ENCODE results near the gene ARRB1.

Gene ARRB1

GRCh38 chr11:75330291-75330690 lies 21.2 kb downstream of the ARRB1 start:
- Histone ChIP-seq H3K79me2 (ENCODE audit: low read length) (no peaks in the 10 kb centered on the region), H3K27ac (ENCODE audit: low read length) (no peak overlapping the region), H3K4me1 (ENCODE audit: low read length) (no peaks in the 10 kb centered on the region), H3K9me2 (replicated peaks; ENCODE audit: insufficient read depth, low read length) (no peaks in the 10 kb centered on the region), H3K27me3 (replicated peaks; ENCODE audit: insufficient read depth, low read length) (no peaks in the 10 kb centered on the region), H2AFZ (ENCODE audit: low read length) (no peak overlapping the region), H3F3A (ENCODE audit: insufficient read depth, low read length) (no peaks in the 10 kb centered on the region), H3K4me3 (ENCODE audit: low read length) (no peak overlapping the region), H3K4me2 (ENCODE audit: low read depth, low read length) (no peak overlapping the region), H3K9ac (ENCODE audit: low read length) (no peak overlapping the region), H4K20me1 (ENCODE audit: insufficient read depth, low read length) (no peaks in the 10 kb centered on the region), H3K9me3 (replicated peaks; ENCODE audit: insufficient read depth, low read length) (no peaks in the 10 kb centered on the region), H3K36me3 (replicated peaks; ENCODE audit: insufficient read depth, low read length) (no peaks in the 10 kb centered on the region)
- no peak for TF ChIP-seq CTCF (IDR thresholded peaks at IDR 0.05; ENCODE audit: low read length)
- no peak for TF ChIP-seq EZH2phosphoT487 (IDR thresholded peaks at IDR 0.05; ENCODE audit: low read length)
- no peak for TF ChIP-seq EZH2 (optimal IDR thresholded peaks at IDR 0.05; ENCODE audit: low read depth, low read length)
- DNase-seq: no peak

GRCh38 chr11:75328426-75329277 lies 22.8 kb downstream of the ARRB1 start:
- no peak for DNase-seq
- no peaks in the 10 kb centered on the region for H3K27me3 ChIP-seq (replicated peaks; ENCODE audit: insufficient read depth, low read length)
- H3K79me2 ChIP-seq (ENCODE audit: low read length): no peaks in the 10 kb centered on the region
- H3K36me3 ChIP-seq (replicated peaks; ENCODE audit: insufficient read depth, low read length): no peaks in the 10 kb centered on the region
- H3K27ac ChIP-seq (ENCODE audit: low read length): no peak overlapping the region
- no peak overlapping the region for H3K4me2 ChIP-seq (ENCODE audit: low read depth, low read length)
- H3K9me3 ChIP-seq (replicated peaks; ENCODE audit: insufficient read depth, low read length): no peaks in the 10 kb centered on the region
- H3K4me3 ChIP-seq (ENCODE audit: low read length): no peak overlapping the region
- H4K20me1 ChIP-seq (ENCODE audit: insufficient read depth, low read length): no peaks in the 10 kb centered on the region
- no peaks in the 10 kb centered on the region for H3F3A ChIP-seq (ENCODE audit: insufficient read depth, low read length)
- H3K9ac ChIP-seq (ENCODE audit: low read length): no peak overlapping the region
- no peak overlapping the region for H2AFZ ChIP-seq (ENCODE audit: low read length)
- no peak for TF ChIP-seq EZH2 (optimal IDR thresholded peaks at IDR 0.05; ENCODE audit: low read depth, low read length)
- no peak for TF ChIP-seq CTCF (IDR thresholded peaks at IDR 0.05; ENCODE audit: low read length)
- TF ChIP-seq EZH2phosphoT487 (IDR thresholded peaks at IDR 0.05; ENCODE audit: low read length): no peak
- H3K9me2 ChIP-seq (replicated peaks; ENCODE audit: insufficient read depth, low read length): no peaks in the 10 kb centered on the region
- no peaks in the 10 kb centered on the region for H3K4me1 ChIP-seq (ENCODE audit: low read length)

GRCh38 chr11:75326439-75326810 lies 25.0 kb downstream of the ARRB1 start:
- Histone ChIP-seq H3K36me3 (replicated peaks; ENCODE audit: insufficient read depth, low read length) (no peaks in the 10 kb centered on the region), H3K79me2 (ENCODE audit: low read length) (no peaks in the 10 kb centered on the region), H3K4me2 (ENCODE audit: low read depth, low read length) (no peak overlapping the region), H3K9me2 (replicated peaks; ENCODE audit: insufficient read depth, low read length) (no peaks in the 10 kb centered on the region), H4K20me1 (ENCODE audit: insufficient read depth, low read length) (no peaks in the 10 kb centered on the region), H3K9me3 (replicated peaks; ENCODE audit: insufficient read depth, low read length) (no peaks in the 10 kb centered on the region), H3K27me3 (replicated peaks; ENCODE audit: insufficient read depth, low read length) (no peaks in the 10 kb centered on the region), H3K27ac (ENCODE audit: low read length) (no peak overlapping the region), H3K4me1 (ENCODE audit: low read length) (no peaks in the 10 kb centered on the region), H2AFZ (ENCODE audit: low read length) (no peak overlapping the region), H3K9ac (ENCODE audit: low read length) (no peak overlapping the region), H3K4me3 (ENCODE audit: low read length) (no peak overlapping the region), H3F3A (ENCODE audit: insufficient read depth, low read length) (no peaks in the 10 kb centered on the region)
- no peak for TF ChIP-seq EZH2 (optimal IDR thresholded peaks at IDR 0.05; ENCODE audit: low read depth, low read length)
- DNase-seq: no peak
